MM.1S (cell line): ENCODE data around the gene ADARB1.

Experiments used
- DNase-seq: peaks from one replicate; pipeline ENCODE4 v3.0.0-alpha.2; 2015
- H2AFZ ChIP-seq: fragments of 300-600 bp; sonication (generic); 2 replicates; pipeline ENCODE4 v1.6.0; 2016; ENCODE audit warnings: antibody characterized with exemption, low read length
- H3F3A ChIP-seq: fragments of 300-600 bp; sonication (generic); 2 replicates; pipeline ENCODE4 v1.6.1; 2016; ENCODE audit warnings: mild to moderate bottlenecking, antibody characterized with exemption, low read length, moderate library complexity, mixed read lengths; ENCODE audit not compliant: insufficient read depth
- H3K27ac ChIP-seq: fragments of 300-600 bp; sonication (generic); 2 replicates; pipeline ENCODE4 v1.5.1; 2016; ENCODE audit warnings: mild to moderate bottlenecking, low read length
- H3K27me3 ChIP-seq: fragments of 300-600 bp; sonication (generic); replicated peaks from 2 replicates; pipeline ENCODE4 v1.6.0; 2016; ENCODE audit warnings: low read length; ENCODE audit not compliant: insufficient read depth
- H3K36me3 ChIP-seq: fragments of 300-600 bp; sonication (generic); replicated peaks from 2 replicates; pipeline ENCODE4 v1.6.1; 2016; ENCODE audit warnings: mild to moderate bottlenecking, low read length, mixed read lengths; ENCODE audit not compliant: insufficient read depth
- H3K4me1 ChIP-seq: fragments of 300-600 bp; sonication (generic); 2 replicates; pipeline ENCODE4 v1.6.1; 2016; ENCODE audit warnings: low read length, mixed read lengths
- H3K4me2 ChIP-seq: fragments of 300-600 bp; sonication (generic); 2 replicates; pipeline ENCODE4 v1.6.0; 2016; ENCODE audit warnings: low read depth, low read length
- H3K4me3 ChIP-seq: fragments of 300-600 bp; sonication (generic); 2 replicates; pipeline ENCODE4 v1.5.1; 2016; ENCODE audit warnings: low read length, mixed read lengths
- H3K79me2 ChIP-seq: fragments of 300-600 bp; sonication (generic); 2 replicates; pipeline ENCODE4 v1.6.1; 2016; ENCODE audit warnings: mixed run types, low read length, mixed read lengths
- H3K9ac ChIP-seq: fragments of 300-600 bp; sonication (generic); 2 replicates; pipeline ENCODE4 v1.6.1; 2016; ENCODE audit warnings: low read length, mixed read lengths
- H3K9me2 ChIP-seq: fragments of 300-600 bp; sonication (generic); replicated peaks from 2 replicates; pipeline ENCODE4 v1.6.1; 2016; ENCODE audit warnings: mild to moderate bottlenecking, low read length, mixed read lengths; ENCODE audit not compliant: insufficient read depth
- H3K9me3 ChIP-seq: fragments of 300-600 bp; sonication (generic); replicated peaks from 2 replicates; pipeline ENCODE4 v1.6.1; 2016; ENCODE audit warnings: mild to moderate bottlenecking, low read length, mixed read lengths; ENCODE audit not compliant: insufficient read depth
- H4K20me1 ChIP-seq: fragments of 300-600 bp; sonication (generic); 2 replicates; pipeline ENCODE4 v1.6.1; 2016; ENCODE audit warnings: mild to moderate bottlenecking, low read length, moderate library complexity, mixed read lengths; ENCODE audit not compliant: insufficient read depth
- CTCF ChIP-seq: fragments of 300-600 bp; sonication (generic); IDR thresholded peaks from 2 replicates; pipeline ENCODE4 v1.5.1; 2016; ENCODE audit warnings: antibody characterized with exemption, low read length, mixed read lengths
- EZH2 ChIP-seq: fragments of 300-600 bp; sonication (generic); optimal IDR thresholded peaks from 2 replicates; pipeline ENCODE3; 2017; ENCODE audit warnings: low read depth, mild to moderate bottlenecking, antibody characterized with exemption, low read length, mixed read lengths
- EZH2phosphoT487 ChIP-seq: fragments of 300-600 bp; sonication (generic); IDR thresholded peaks from 2 replicates; pipeline ENCODE4 v1.6.1; 2018; ENCODE audit warnings: antibody characterized with exemption, low read length

The ADARB1 gene

GRCh38 chr21:45220714-45221490, 146.5 kb downstream of the ADARB1 start:
- TF ChIP-seq EZH2: no peak
- no peak for TF ChIP-seq EZH2phosphoT487
- no peak for TF ChIP-seq CTCF
- Histone ChIP-seq H3K4me1 (no peaks in the 10 kb centered on the region), H4K20me1 (no peaks in the 10 kb centered on the region), H3K9me3 (no peaks in the 10 kb centered on the region), H3K9ac (no peak overlapping the region), H3K27ac (no peak overlapping the region), H3K79me2 (no peaks in the 10 kb centered on the region), H3K36me3 (no peaks in the 10 kb centered on the region), H2AFZ (no peak overlapping the region), H3F3A (no peaks in the 10 kb centered on the region), H3K9me2 (no peaks in the 10 kb centered on the region), H3K27me3 (peaks cover 100% of the 10 kb centered on the region), H3K4me3 (no peak overlapping the region), H3K4me2 (no peak overlapping the region)
- DNase-seq: no peak

- Histone ChIP-seq H4K20me1 (no peaks in the 10 kb centered on the region), H3K9me3 (no peaks in the 10 kb centered on the region), H3K27ac (no peak overlapping the region), H3K4me1 (no peaks in the 10 kb centered on the region), H3K36me3 (no peaks in the 10 kb centered on the region), H3K9me2 (no peaks in the 10 kb centered on the region), H2AFZ (no peak overlapping the region), H3F3A (no peaks in the 10 kb centered on the region), H3K4me3 (no peak overlapping the region), H3K27me3 (peaks cover 100% of the 10 kb centered on the region), H3K9ac (no peak overlapping the region), H3K79me2 (no peaks in the 10 kb centered on the region), H3K4me2 (no peak overlapping the region)
- TF ChIP-seq CTCF: no peak
- no peak for TF ChIP-seq EZH2
- TF ChIP-seq EZH2phosphoT487: no peak
- DNase-seq: no peak
Measured at GRCh38 chr21:45222001-45222400, 147.6 kb downstream of the ADARB1 start.

GRCh38 chr21:45223236-45224185, 149.1 kb downstream of the ADARB1 start:
- H3K4me3 ChIP-seq: no peak overlapping the region
- no peak overlapping the region for H3K27ac ChIP-seq
- no peak for TF ChIP-seq EZH2
- no peaks in the 10 kb centered on the region for H4K20me1 ChIP-seq
- DNase-seq: no peak
- no peaks in the 10 kb centered on the region for H3K36me3 ChIP-seq
- no peak overlapping the region for H2AFZ ChIP-seq
- H3K4me2 ChIP-seq: no peak overlapping the region
- H3K9ac ChIP-seq: no peak overlapping the region
- no peaks in the 10 kb centered on the region for H3F3A ChIP-seq
- no peaks in the 10 kb centered on the region for H3K4me1 ChIP-seq
- H3K27me3 ChIP-seq: peaks cover 100% of the 10 kb centered on the region
- H3K9me3 ChIP-seq: no peaks in the 10 kb centered on the region
- no peaks in the 10 kb centered on the region for H3K79me2 ChIP-seq
- no peaks in the 10 kb centered on the region for H3K9me2 ChIP-seq
